Right lobe of liver (tissue), 4 donors: ENCODE results near the gene ATP8B3.

Experiments
- CTCF ChIP-seq, 4 donors: fragments of 200-600 bp in 3 of 4; fragments of 450-650 bp in 1 of 4; IDR thresholded peaks; one replicate each; pipeline versions ENCODE4 v1.5.1 to v1.8.0; 2016 to 2022; ENCODE audit warnings: antibody characterized with exemption in 4 of 4, mild to moderate bottlenecking in 2 of 4
- POLR2A ChIP-seq: fragments of 450-650 bp; IDR thresholded peaks from one replicate; pipeline ENCODE4 v1.6.1; 2017; ENCODE audit warnings: antibody characterized with exemption, mild to moderate bottlenecking
- donor health status: DM: no; HTN: no; CAD: no.
- donor health status: DM: no; HTN: no; CAD: no.
- donor health status: DM: no; HTN: yes; CAD: no.

- TF ChIP-seq CTCF (IDR thresholded peaks at IDR 0.05), result no peak
- TF ChIP-seq POLR2A, result no peak
These were observed 1.5 kb downstream of the ATP8B3 start for GRCh38 chr19:1810439-1811160.
